ENCODE measurements around the gene DNAL4.

DNAL4 gene

DNA sequence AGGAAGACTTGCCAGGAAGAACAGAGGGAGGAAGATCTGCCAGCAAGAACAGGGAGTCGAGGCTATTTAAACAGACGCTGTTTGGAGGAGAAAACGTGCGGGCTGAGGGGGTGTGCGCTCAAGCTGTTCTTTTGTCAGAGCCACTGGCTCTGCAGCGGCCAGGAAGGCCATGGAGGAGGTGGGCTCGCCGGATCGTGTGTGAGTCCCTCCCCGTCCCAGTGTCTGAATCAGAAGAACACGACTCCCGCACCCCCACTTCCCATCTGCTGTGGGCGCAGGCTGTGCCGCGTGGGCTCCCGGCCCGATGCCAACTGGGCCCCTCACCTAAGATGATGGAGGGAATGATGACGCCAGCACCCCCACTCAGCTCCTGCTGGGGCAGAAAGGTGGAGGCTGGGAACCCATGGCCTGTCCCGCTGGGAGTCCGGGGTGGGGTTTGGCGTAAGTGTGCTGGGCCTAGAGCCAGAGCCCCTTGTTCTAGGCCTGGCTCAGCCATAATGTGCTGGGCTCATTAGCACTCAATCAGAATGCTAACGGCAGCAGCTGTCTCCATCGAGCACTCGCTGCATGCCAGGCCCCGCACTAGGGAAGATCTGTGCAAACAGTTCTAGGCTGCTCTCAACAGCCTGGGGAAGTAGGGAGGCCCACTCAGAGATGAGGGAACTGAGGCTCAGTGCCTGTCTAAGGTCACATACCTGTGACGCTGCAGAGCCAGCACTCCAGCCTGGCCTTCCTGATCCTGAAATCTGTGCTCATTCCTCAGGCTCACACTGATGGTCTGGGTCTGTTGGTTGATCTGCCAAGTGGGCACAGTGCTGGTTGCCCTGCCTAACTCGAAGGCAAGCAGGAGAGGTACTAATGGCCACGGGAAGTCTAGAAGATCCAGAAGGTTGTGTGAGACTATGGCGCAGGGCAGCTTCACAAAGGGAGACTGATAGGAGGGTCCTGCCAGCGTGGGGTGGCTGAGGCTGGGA, 38.3 kb upstream of the DNAL4 start:
- TF ChIP-seq, protein P1, sequence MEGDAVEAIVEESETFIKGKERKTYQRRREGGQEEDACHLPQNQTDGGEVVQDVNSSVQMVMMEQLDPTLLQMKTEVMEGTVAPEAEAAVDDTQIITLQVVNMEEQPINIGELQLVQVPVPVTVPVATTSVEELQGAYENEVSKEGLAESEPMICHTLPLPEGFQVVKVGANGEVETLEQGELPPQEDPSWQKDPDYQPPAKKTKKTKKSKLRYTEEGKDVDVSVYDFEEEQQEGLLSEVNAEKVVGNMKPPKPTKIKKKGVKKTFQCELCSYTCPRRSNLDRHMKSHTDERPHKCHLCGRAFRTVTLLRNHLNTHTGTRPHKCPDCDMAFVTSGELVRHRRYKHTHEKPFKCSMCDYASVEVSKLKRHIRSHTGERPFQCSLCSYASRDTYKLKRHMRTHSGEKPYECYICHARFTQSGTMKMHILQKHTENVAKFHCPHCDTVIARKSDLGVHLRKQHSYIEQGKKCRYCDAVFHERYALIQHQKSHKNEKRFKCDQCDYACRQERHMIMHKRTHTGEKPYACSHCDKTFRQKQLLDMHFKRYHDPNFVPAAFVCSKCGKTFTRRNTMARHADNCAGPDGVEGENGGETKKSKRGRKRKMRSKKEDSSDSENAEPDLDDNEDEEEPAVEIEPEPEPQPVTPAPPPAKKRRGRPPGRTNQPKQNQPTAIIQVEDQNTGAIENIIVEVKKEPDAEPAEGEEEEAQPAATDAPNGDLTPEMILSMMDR (conservative IDR thresholded peaks at IDR 0.05; ENCODE audit: low read depth, low read length) = no peak
- H3K4me3 ChIP-seq (ENCODE audit: low read length) = no peak overlapping the region
- DNase-seq (ENCODE audit: low read depth) = no peak

DNA sequence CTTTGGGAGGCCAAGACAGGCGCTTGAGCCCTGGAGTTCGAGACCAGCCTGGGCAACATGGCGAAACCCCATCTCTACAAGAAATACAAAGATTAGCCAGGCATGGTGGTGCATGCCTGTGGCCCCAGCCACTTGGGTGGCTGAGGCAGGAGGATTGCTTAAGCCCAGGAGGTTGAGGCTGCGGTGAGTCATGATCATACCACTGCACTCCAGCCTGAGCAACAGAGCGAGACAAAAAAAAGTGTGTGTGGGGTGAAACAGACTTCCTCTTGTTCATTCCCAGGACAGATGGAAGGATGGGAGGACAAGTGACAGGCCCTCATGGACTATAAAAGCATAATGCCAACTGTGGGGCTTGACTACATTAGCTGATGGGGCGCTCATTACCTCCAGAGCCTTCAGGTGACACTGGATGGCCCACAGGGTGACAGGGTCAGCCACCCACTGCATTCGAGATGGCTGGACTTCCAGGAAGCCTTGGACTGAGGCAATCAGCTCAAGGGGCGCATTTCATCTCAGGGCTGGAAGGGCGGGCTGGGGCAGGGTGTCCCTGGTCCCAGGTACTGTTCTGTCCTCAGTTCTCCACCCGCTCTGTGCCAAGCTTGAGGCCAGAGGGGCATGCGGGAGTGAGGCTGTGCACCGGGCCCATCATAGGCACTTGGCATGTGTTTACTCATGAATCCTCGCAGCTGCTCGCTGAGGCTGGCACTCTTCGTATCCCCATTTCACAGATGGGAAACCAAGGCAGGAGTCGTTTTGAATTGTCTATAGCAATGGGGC, 37.4 kb upstream of the DNAL4 start:
- peak; percentile 21 for DNase-seq (ENCODE audit: low read depth)
- TF ChIP-seq, protein P1 (conservative IDR thresholded peaks at IDR 0.05; ENCODE audit: low read depth, low read length) = no peak

DNA sequence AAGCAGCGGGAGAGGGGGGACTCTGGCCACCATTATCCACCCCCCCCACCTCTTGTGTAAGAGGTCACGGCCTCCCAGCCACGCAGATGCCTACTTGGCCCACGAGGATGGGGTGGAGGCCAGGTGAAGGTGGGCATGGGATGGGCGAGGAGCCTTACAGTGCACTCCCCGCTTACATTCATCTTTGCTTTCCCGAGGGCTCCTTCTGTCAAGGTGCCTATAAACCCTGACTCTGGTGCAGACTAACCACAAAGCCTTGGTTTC, 36.8 kb upstream of the DNAL4 start:
- TF ChIP-seq, protein P1 (conservative IDR thresholded peaks at IDR 0.05; ENCODE audit: low read depth, low read length) = no peak
- H3K4me3 ChIP-seq (ENCODE audit: low read length) = no peak overlapping the region

More for the DNA sequence above, 37.4 kb upstream of the DNAL4 start:
- H3K4me3 ChIP-seq (ENCODE audit: low read length) = no peak overlapping the region

DNA sequence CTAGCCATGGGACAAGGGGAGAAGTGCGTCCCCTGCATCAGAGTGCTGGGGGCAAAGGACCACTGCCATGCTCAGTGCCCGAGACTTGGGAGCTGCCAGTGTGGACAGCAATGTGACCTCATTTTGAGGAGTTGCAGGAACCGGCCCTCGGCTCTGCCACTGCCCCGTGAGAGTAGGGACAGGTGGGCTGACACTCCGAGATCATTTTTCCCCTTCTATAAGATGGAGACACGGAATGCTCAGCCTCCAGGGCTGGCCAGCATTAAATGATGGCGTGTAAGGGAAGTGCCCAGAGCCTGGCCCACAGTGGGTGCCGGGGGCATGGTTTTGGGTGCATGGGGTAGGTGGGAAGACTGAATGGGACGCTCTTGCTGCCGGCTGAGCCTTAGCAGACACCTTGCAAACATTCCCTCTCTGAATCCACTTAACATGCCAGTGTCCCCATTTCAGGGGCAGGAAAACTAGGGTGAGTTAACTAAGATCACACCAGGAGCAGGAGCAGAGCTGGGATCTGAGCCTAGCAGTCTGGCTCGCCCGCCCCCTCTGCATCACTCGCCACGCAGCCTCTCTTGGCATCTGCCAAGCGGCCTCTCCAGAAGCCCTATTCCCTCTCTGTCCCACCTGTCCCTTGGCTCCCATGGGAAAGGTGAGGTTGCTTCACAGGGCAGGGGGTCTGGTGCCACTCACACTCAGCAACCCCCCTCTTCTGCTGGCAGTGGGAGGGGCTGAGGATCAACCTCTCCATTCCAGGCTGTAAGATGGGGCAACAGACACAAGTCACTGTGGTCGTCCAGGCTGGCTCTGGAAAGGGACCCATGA, 36.3 kb upstream of the DNAL4 start:
- no peak for DNase-seq (ENCODE audit: low read depth)
- no peak overlapping the region for H3K4me3 ChIP-seq (ENCODE audit: low read length)
- TF ChIP-seq, protein P1 (conservative IDR thresholded peaks at IDR 0.05; ENCODE audit: low read depth, low read length) = no peak

More for the DNA sequence above, 36.8 kb upstream of the DNAL4 start:
- DNase-seq (ENCODE audit: low read depth) = no peak

DNA sequence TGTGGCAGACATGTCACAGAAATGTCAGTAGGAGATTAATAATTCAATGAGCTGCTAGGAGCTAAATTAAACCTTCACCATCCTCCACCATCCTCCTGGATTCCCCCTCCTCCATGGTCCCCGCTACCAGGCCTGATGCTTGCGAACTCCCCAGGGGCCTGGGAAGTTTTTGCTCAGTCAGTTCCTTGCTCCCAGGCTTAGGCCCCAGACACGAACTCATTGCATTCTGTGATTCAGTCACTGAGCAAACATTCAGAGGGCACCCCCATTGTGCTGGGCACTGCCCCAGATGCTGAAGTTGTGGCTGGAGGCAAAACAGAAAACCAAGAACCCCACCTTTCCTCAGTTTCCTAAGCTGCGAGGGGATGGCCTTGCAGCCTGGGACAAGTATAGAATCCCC, 35.5 kb upstream of the DNAL4 start:
- DNase-seq (ENCODE audit: low read depth) = no peak
- H3K4me3 ChIP-seq (ENCODE audit: low read length) = no peak overlapping the region
- TF ChIP-seq, protein P1 (conservative IDR thresholded peaks at IDR 0.05; ENCODE audit: low read depth, low read length) = no peak

DNA sequence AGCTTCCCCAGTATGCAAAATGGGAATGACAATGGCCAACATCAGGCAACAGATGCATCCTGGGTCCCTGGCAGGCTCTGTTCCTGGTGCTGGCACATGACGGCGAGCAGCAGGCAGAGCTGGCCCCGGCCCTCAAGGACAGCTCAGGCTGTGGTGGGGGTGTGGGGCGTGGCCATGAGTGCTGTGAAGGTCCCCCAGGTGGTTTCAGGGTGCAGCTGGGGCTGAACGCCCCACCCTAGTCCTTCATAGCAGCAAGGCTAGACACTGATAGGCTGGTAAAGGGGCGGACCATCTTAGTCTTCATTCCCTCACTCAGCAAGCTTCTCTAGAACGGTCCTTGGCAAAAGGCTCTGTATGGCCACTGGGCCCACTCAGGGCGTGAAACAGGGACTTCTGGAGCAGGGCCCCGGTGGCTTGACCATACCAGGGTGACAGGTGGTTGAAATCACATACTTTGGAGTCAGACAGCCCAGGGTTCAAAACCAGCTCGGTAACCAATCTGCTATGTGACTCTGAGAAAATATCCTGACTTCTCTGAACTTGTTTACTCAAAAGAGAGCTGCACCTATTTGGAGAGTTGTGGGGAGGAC, 34.8 kb upstream of the DNAL4 start:
- no peak overlapping the region for H3K4me3 ChIP-seq (ENCODE audit: low read length)
- TF ChIP-seq, protein P1 (conservative IDR thresholded peaks at IDR 0.05; ENCODE audit: low read depth, low read length) = no peak
- no peak for DNase-seq (ENCODE audit: low read depth)
